Adipose tissue (tissue), 3 donors: ENCODE measurements around the gene PRSS16. TPM values are rescaled to one million over a fixed set of nuclear protein-coding genes. Genes with fewer than 3 reads are reported as not detected.
"Not testable (repeated sequence)": the region's sequence is repeated elsewhere in the genome, so short reads cannot be mapped to it uniquely, and the experiment has no call there.

Experiments used
- H3K27ac ChIP-seq: one replicate; pipeline ENCODE4 v1.5.1; 2013; ENCODE audit warnings: low read depth, low read length
- WGBS, 3 donors: extraction: QIAGEN DNeasy Blood & Tissue Kit; methylation state at CpG; one replicate each; pipeline ENCODE4 v1.1.7; 2013; 5-methylcytosine and 5-hydroxymethylcytosine counted together
- polyA plus RNA-seq, 3 donors: library from polyadenylated mRNA; stranded (reverse); fragments of 200-250 nt; gene quantifications; one replicate each; pipeline ENCODE4 v1.2.3, GENCODE V29; 2013
- donor health status: healthy with polysubstance abuse.
- donor health status: Bipolar disorder and iron deficiency.
- donor health status: healthy.

The PRSS16 gene
- polyA plus RNA-seq, 3 donors, result 0.67 to 32.4 (median 1.0) TPM

DNA sequence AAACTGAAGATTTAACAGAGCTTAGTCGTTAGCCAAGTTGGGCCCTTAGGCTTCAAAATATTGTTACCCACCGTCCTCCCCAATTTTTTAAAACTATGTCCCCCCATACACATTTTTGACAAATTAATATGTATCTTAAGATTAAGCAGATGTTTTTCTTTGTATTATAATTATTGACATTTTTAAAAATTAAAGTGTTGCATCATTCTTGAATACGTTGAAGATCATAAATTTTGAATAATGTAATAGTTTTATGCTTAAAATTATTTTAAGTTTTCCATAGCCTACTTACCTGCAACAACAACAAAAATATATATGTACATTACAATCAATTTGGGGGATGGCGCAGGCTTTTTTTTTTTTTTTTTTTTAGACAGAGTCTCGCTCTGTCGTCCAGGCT is 8.2 kb upstream of the PRSS16 start:
- no peak overlapping the region for H3K27ac ChIP-seq
- WGBS, 3 donors, result 70 to 83% (median 81%) methylated on average over 6 of the region's 6 CpGs

DNA sequence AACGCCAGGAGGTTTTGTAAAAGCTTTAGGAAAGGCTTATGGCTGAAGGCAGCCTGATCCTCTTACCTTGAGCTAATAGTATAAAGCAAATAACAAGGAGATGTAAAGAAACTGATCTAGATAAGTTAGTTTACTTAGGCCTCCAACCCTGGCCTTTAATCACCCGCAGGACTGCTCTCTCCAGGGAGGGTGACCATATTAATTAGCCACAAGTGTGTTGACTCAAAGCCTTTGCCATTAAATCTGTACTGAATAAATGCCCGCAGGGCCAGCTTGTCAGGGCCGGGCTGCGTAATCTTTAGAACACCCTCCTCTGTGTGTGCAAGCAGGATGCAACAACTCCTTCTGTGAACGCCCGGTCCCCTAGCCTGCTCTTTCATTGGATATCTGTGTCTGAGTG is 6.1 kb upstream of the PRSS16 start:
- no peak overlapping the region for H3K27ac ChIP-seq
- WGBS, 3 donors, result 78 to 83% (median 83%) methylated on average over 7 of the region's 7 CpGs

DNA sequence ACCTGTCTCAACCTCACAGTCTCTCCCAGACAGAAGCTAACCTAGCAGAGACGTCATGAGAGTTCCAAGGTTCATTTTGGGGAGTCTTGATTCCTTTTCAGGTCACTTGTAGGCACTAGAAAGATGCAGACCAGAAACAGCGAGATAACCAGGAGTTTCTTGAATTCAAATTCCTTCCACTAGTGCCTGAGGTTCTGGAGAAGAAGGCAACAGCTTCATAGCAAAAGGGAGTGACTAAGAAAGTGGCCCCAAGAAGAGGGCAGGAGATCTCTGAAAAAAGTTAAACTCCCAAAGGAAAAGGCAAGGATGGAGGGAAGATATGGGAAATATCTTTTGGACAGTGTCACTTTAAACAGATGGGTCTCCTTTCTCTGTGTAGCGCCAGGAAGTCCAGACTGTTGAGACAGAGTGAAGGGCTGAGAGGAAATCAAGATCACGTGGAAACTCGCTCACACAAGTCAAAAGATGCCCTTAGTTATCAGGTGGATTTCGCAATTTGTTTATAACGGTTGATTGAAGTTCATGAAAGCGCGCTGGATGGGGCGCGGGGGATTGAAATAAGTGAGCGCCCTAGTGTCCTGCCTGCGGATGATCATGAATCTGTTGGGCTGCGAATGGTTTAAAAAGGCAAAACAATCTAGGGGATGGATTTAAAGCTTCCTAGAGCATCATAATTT is 4.8 kb upstream of the PRSS16 start:
- no peak overlapping the region for H3K27ac ChIP-seq
- WGBS, 3 donors, result 62 to 64% (median 63%) methylated on average over 14 of the region's 14 CpGs

DNA sequence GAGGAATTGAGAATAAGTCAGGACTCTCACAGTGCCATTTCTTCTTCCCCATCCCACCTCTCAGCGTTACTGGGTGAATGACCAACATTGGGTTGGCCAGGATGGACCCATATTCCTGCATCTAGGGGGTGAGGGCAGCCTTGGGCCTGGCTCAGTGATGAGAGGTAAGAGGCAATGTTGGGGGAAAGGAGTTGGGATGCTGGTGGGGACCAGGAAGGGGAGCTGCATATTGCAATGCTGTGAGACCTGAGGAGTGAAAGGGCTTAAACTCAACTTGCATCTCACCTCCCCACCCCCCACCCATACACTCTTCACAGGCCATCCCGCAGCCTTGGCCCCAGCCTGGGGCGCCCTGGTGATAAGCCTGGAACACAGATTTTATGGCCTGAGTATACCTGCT is 1.3 kb downstream of the PRSS16 start:
- WGBS, 3 donors, result 74 to 83% (median 78%) methylated on average over 3 of the region's 3 CpGs
- H3K27ac ChIP-seq, result no peak overlapping the region

DNA sequence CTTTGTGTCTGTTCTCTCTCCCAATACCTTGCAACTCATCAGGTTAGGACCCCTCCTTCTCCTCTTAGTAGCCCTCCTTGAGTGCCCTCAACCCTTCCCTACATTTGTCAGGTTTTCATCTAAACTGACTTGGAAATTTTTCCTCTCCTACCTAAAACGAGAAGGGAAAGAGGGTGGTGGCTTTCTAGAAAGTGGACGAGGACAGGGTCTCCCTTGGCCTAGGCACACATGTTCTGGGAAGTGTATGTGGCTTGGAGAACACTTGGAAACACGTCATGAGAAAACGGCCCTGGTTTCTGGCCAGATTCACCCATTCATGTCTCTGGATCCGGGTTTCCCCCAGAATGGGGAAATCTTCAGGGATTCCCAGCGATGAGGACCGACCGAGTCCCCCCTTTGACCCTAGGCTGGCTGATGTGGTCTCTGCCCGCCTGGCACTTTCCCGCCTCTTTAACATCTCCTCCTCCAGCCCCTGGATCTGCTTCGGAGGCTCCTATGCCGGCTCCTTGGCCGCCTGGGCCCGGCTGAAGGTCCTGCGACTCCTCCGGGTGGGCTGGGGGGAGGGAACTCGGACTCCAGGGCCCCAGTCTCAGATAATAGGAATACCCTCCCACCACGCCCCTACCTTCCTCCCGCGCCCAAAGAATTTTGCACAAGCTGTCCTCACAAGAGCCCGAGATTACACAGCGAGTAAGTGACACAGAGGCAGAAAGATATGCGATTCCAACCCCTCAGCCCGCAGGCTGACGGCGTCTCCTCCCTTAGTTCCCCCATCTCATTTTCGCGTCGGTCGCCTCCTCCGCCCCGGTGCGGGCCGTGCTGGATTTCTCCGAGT is 3.0 kb downstream of the PRSS16 start:
- no peak overlapping the region for H3K27ac ChIP-seq
- 4 to 8% (median 7%) methylated on average over 35 of the region's 35 CpGs for WGBS, 3 donors

DNA sequence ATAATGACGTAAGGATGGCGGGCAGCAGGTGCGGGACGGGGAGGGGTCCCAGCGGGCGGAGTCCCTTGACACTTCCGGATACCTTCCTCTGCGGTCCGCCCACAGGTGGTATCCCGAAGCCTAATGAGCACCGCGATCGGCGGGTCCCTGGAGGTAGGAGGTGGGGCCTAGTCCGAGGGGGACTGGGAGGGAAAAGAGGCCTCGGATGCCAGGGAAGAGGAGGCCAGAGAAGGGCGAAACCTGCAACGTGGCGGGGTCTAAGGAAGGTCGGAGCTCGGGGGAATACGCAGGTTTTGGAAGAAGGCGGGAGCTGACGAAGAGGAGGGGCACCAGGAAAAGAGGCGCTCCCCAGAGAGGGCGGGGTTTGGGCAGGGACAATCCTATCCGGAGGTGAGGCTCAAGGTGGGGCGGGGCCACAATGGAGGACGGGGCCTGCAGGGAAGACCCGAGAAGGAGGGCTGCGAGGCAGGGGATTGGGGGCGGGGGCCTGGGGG is 3.7 kb downstream of the PRSS16 start:
- no peak overlapping the region for H3K27ac ChIP-seq
- WGBS, 3 donors, result 0 to 1% (median 1%) methylated on average over 31 to 32 of the region's 32 CpGs

DNA sequence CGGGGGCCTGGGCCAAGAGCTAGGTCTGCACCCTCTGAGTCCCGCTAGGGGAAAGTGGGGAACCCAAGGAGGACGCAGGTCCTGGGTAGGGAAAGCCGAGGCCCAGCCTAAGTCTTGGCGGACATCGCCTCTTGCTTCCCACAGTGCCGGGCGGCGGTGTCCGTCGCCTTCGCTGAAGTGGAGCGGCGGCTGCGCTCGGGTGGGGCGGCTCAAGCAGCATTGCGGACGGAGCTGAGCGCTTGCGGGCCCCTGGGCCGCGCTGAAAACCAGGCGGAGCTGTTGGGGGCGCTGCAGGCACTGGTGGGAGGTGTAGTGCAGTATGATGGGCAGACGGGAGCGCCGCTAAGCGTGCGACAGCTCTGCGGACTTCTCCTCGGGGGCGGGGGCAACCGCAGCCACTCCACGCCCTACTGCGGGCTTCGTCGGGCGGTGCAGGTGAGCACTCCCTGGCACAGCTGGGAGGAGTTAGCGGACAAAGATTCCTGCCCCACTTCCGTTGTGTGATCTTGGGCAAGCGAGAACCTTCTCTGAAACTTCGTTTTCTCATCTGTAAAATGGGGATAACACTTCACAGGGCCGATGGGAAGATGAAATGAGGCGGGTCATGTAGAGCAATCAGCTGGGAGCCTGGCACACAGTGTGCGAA is 4.2 kb downstream of the PRSS16 start:
- no peak overlapping the region for H3K27ac ChIP-seq
- WGBS, 3 donors, result 3 to 6% (median 5%) methylated on average over 45 to 46 of the region's 46 CpGs

DNA sequence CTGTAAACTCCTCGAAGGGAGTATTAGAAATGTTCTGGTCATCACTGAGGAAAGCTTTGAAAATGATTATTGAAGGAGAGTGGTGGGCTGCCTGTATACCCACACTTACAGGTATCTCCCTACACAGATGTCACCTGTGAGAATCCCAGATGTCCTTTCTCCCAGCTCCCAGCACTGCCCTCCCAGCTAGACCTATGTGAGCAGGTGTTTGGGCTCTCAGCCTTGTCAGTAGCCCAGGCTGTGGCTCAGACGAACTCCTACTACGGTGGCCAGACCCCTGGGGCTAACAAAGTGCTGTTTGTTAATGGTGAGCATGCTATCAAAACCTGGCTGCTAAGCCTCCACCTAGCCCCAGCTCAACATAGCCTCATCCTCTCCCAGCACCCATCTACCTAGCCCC is 7.1 kb downstream of the PRSS16 start:
- no peak overlapping the region for H3K27ac ChIP-seq
- 38 to 84% (median 63%) methylated on average over 3 of the region's 3 CpGs for WGBS, 3 donors

DNA sequence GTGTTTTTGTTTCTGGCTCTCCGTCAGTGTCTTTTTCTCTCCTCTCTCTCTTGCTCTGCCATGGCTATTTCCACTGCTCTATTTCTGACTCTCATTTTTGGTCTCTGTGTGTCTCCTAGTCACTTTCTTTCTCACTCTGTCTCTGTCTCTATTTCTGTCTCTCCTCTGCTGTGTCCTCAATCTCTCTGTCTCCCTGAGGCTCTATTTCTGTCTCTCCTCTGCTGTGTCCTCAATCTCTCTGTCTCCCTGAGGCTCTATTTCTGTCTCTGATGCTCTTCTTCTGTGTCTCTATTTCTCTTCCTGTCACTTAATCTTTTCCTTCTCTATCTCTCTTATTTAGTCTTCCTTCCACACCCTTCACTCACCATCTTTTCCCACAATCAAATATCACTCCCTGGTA is 8.4 kb downstream of the PRSS16 start:
- H3K27ac ChIP-seq, result no peak overlapping the region
- WGBS, 3 donors, result 63 to 83% (median 65%) methylated on average over 1 of the region's 1 CpG

DNA sequence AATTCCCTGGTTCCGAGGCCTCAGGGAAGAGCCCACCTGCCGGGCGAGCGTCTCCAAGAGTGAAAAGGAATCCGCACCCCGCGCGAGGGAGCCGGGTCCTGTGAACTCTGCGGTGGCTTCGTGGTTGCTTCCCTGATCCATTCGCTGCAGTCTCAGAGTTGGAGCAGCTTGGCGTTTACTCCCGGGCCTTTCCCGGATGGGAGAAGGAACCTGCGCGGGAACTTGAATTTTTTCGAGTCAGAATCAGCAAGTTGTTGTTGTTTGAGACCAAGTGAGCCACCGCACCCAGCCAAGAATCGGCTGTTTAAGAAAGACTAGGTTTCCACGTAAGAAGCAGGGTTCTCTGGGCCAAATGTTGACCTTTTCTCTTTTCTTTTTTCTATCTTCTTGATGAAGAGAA is 12.9 kb downstream of the PRSS16 start:
- no peak overlapping the region for H3K27ac ChIP-seq
- 7 to 16% (median 9%) methylated on average over 21 of the region's 21 CpGs for WGBS, 3 donors

DNA sequence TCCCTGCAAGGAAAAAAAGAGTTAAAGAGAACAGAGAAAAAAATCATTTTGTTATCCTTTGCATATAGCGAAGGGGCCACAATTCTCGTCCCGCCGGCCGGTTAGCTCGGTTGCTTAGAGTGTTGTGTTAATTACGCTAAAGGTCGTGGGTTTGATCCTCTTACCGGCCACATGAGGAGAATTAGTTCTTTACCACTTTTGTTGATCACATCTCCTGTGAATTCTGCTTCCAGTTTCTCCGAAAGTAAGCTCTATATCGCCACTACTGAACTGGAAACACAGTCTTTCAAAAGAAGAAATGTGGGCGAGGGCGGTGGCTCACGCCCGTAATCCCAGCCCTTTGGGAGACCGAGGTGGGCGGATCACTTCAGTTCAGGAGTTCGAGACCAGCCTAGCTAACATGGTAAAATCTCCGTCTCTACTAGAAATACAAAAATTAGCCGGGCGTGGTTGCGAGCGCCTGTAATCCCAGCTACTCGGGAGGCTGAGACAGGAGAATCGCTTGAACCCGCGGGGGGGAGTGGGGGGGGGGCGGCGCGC is 13.4 kb downstream of the PRSS16 start:
- WGBS, 3 donors, result 9 to 23% (median 10%) methylated on average over 27 to 30 of the region's 30 CpGs
- no peak overlapping the region for H3K27ac ChIP-seq

DNA sequence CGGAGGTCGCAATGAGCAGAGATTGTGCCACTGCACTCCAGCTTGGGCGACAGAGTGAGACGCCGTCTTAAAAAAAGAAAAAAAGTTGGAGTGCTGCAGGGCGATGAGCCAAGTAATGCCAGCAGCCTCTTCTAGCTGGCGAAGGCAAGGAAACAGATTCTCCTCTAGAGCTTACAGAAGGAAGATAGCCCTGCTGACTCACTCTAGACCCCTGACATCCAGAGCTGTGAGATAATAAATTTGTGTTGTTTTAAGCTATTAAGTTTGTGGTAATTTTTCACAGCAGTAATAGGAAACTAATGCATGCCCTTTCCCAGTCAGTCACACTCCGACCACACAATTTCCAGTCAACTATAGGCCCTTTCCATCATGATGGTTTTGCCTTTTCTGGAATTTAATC is 16.4 kb downstream of the PRSS16 start:
- WGBS, 3 donors, result 68 to 78% (median 74%) methylated on average over 8 of the region's 8 CpGs

DNA sequence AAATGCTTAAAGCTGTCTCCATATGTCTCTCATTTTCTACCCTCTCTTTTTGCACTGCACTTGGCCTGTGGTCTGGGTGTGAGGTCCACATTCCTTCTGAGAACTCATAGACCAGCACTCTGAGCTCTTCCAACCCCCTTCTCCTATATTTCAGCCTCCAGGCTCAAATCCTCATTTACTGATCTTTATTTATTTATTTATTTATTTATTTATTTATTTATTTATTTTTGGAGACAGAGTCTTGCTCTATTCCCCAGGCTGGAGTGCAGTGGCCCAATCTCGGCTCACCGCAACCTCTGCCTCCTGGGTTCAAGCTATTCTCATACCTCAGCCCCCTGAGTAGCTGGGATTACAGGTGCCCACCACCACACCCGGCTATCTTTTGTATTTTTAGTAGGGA is 19.5 kb downstream of the PRSS16 start:
- WGBS, 3 donors, result 82 to 88% (median 85%) methylated on average over 3 of the region's 3 CpGs
- H3K27ac ChIP-seq, result not testable (repeated sequence)

More for the DNA sequence above, 16.4 kb downstream of the PRSS16 start:
- no peak overlapping the region for H3K27ac ChIP-seq

DNA sequence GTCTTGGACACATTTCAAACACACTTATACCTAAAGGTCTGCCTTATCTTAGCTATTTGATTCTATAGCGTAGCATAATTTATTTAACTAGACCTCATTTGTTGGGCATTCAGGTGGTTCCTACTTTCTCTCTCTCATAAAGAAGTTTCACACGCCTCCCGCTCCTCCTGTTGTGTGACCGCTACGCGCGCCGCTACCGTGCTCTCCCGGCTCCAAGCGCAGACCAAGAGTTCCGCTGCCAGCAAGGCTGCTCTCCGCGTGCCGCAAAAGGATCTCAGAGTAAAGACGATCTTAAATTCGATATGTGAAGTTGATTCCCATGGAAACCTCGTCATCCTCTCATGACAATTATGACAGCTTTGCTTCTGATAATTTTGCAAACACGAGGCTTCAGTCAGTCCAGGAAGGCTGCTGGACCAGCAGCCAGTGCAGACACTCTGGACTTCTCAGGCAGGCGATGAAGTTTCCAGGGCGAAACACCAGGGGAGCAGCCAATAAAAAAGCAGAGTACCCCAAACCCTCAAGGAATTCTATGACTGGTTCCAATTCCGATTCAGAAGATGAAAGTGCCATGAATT is 20.4 kb downstream of the PRSS16 start:
- no peak overlapping the region for H3K27ac ChIP-seq

DNA sequence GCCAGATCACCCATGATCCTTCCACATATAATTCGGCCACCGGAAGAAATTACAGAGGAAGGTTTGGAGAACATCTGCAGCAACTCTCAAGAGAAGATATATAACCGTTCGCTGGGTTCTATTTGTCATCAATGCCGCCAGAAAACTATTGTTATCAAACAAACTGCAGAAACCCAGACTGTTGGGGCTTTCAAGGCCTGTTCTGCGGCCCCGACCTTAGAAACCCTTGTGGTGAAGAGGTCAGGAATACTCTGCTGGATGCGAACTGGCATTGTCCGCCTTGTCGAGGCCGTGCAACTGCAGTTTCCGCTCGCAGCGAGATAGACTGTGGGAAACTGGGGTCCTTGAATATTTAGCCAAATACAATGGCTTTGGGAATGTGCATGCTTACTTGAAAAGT is 21.3 kb downstream of the PRSS16 start:
- no peak overlapping the region for H3K27ac ChIP-seq
- WGBS, 3 donors, result 67 to 71% (median 67%) methylated on average over 14 of the region's 14 CpGs

More for the DNA sequence above, 20.4 kb downstream of the PRSS16 start:
- WGBS, 3 donors, result 9 to 13% (median 10%) methylated on average over 22 of the region's 22 CpGs

DNA sequence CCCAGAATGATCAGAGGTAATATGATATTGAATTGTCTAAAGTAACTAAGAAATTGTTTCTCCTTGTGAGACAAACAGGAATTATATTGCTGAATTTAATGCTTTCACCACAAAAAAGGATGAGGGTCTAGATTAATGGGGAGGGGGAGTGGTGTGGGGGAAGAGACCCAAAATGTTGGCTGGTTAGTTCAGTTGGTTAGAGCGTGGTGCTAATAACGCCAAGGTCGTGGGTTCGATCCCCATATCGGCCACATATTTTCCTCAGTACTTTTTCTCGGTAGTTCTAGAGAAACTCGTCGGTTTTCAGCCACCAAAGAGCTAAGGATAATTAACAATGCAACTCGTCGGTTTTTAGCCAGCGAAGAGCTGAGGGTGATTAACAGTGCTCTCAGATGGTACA is 26.3 kb downstream of the PRSS16 start:
- H3K27ac ChIP-seq, result no peak overlapping the region
- 61 to 67% (median 67%) methylated on average over 11 of the region's 11 CpGs for WGBS, 3 donors

DNA sequence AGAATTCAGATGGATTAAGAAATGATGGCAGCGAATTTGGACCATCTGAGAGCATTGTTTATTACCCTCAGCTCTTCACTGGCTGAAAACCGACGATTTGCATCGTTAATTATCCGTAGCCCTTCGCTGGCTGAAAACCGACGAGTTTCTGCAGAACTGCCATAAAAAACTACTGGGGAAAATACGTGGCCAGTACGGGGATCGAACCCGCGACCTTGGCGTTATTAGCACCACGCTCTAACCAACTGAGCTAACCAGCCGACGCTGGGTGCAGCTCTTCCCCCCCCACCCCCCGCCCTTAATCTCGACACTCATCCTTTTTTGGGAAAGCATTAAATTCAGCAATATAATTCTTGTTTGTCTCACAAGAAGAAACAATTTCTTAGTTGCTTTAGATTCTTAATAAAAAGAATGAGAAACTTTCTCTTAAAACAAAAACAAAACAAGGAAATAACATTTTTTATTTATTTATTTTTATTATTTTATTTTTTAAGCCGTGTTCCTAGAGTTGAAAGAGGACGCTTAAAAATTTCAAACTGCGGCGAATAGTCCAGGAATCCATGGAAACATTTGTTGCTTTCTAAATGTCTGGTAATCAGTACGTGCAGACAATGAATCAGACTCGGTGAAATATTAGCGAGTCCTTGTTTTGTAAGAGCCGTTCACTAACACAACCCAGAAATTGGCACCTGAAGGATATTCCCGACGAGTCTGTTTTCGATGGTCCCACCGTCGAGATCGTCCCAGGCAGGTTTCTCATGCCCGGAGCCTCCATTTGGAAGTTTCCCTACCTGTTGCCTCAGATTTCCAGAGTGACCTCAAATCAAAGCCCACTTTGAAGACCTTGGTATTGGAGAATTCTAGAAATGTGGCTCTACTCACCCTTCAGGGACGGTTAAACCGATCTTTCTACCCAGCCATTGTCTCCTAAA is 27.8 kb downstream of the PRSS16 start:
- WGBS, 3 donors, result 16 to 20% (median 16%) methylated on average over 36 of the region's 36 CpGs
- H3K27ac ChIP-seq, result no peak overlapping the region
